Measurements from ENCODE around the gene TBCC. TPM values are rescaled to one million over a fixed set of nuclear protein-coding genes. Genes with fewer than 3 reads are reported as not detected.
A peak's percentile ranks its signal among the peaks of the same experiment; 100 is the strongest.

TBCC gene
- total RNA-seq, 1 donor from 2014 or later = 35.2 TPM

DNA sequence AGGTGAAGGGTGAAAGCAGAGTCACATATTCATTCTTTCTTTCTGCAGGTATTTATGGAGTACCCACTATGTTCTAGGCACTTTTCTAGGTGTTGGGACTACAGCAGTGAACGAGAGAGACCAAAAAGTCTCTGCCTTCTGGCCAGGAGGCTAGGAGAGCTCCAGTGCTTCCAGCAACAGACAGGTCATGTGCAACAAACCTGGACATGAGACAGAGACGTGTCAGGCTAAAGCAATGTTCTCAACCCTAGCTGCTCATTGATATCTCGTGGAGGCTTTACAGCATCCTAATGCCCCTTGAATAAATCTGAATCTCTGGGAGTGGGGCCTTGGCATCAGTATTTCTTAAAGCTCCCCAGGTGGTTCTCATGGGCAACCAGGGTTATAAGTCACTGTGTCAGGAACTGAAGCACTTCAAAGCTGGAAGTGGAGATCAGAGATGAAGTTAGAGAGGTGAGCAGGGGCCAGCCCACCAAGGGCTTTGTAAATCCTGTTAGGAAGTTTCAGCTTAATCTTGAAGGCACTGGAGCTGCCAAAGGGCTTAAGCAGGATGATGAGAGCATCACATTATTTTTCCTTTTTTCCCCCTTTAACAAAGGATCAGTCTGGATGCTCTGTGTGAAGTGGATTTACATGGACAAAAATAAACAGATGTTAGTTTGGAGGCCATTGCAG lies 13.0 kb upstream of the TBCC start:
- TF ChIP-seq, protein P1, sequence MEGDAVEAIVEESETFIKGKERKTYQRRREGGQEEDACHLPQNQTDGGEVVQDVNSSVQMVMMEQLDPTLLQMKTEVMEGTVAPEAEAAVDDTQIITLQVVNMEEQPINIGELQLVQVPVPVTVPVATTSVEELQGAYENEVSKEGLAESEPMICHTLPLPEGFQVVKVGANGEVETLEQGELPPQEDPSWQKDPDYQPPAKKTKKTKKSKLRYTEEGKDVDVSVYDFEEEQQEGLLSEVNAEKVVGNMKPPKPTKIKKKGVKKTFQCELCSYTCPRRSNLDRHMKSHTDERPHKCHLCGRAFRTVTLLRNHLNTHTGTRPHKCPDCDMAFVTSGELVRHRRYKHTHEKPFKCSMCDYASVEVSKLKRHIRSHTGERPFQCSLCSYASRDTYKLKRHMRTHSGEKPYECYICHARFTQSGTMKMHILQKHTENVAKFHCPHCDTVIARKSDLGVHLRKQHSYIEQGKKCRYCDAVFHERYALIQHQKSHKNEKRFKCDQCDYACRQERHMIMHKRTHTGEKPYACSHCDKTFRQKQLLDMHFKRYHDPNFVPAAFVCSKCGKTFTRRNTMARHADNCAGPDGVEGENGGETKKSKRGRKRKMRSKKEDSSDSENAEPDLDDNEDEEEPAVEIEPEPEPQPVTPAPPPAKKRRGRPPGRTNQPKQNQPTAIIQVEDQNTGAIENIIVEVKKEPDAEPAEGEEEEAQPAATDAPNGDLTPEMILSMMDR (IDR thresholded peaks at IDR 0.05; ENCODE audit: partially characterized antibody, unreplicated experiment) = no peak
- H3K36me3 Mint-ChIP-seq (ENCODE audit: unreplicated experiment) = no peaks in the 10 kb centered on the region
- H3K4me1 Mint-ChIP-seq (ENCODE audit: low read depth, unreplicated experiment) = peaks cover 8% of the 10 kb centered on the region
- no peak overlapping the region for H3K4me3 Mint-ChIP-seq (ENCODE audit: unreplicated experiment)
- H3K27ac Mint-ChIP-seq (ENCODE audit: unreplicated experiment) = no peak overlapping the region
- no peak for DNase-seq
- H3K27me3 Mint-ChIP-seq (ENCODE audit: unreplicated experiment) = no peaks in the 10 kb centered on the region
- H3K9me3 Mint-ChIP-seq (ENCODE audit: unreplicated experiment) = no peaks in the 10 kb centered on the region

DNA sequence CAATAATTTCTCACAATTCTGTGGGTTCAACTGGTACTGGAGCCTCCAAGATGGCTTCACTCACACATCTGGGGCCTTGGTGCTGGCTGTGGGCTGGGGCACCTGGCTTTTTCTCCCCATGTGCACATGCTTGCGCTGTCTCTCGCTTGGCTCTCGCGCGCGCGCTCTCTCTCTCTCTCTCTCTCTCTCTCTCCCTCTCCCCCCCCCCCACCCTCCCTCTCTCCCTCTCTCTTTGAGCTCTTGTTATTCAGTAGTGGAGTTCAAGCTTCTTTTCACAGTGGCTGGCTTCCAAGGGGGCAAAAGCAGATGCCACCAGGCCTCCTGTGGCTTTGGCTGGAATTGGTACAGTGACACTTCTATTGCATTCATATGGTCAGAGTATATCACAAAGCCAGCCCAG lies 10.8 kb upstream of the TBCC start:
- peaks cover 8% of the 10 kb centered on the region for H3K4me1 Mint-ChIP-seq (ENCODE audit: low read depth, unreplicated experiment)
- DNase-seq = no peak
- H3K27me3 Mint-ChIP-seq (ENCODE audit: unreplicated experiment) = no peaks in the 10 kb centered on the region
- no peak overlapping the region for H3K27ac Mint-ChIP-seq (ENCODE audit: unreplicated experiment)
- H3K4me3 Mint-ChIP-seq (ENCODE audit: unreplicated experiment) = no peak overlapping the region
- H3K36me3 Mint-ChIP-seq (ENCODE audit: unreplicated experiment) = no peaks in the 10 kb centered on the region
- H3K9me3 Mint-ChIP-seq (ENCODE audit: unreplicated experiment) = no peaks in the 10 kb centered on the region
- TF ChIP-seq, protein P1 (IDR thresholded peaks at IDR 0.05; ENCODE audit: partially characterized antibody, unreplicated experiment) = no peak

DNA sequence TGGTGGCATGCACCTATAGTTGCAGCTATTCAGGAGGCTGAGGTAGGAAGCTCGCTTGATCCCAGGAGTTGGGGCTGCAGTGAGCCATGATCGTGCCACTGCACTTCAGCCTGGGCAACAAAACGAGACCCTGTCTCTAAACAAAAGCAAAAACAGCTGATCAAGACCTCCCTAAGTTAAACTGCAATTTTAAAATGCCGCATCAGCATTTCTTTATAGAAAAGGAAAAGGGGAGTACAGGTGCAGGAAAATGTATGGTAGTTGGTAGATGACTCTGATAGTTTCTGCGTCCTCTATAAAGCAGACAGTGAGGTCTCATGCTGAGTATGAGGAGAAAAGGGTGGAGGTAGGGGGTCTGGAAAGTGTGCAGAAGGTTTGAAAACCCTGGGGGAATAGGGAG lies 8.9 kb upstream of the TBCC start:
- TF ChIP-seq, protein P1 (IDR thresholded peaks at IDR 0.05; ENCODE audit: partially characterized antibody, unreplicated experiment) = no peak
- H3K27ac Mint-ChIP-seq (ENCODE audit: unreplicated experiment) = no peak overlapping the region
- no peak for DNase-seq
- no peaks in the 10 kb centered on the region for H3K27me3 Mint-ChIP-seq (ENCODE audit: unreplicated experiment)
- H3K4me3 Mint-ChIP-seq (ENCODE audit: unreplicated experiment) = no peak overlapping the region
- H3K9me3 Mint-ChIP-seq (ENCODE audit: unreplicated experiment) = no peaks in the 10 kb centered on the region
- H3K4me1 Mint-ChIP-seq (ENCODE audit: low read depth, unreplicated experiment) = peaks cover 8% of the 10 kb centered on the region
- H3K36me3 Mint-ChIP-seq (ENCODE audit: unreplicated experiment) = no peaks in the 10 kb centered on the region

DNA sequence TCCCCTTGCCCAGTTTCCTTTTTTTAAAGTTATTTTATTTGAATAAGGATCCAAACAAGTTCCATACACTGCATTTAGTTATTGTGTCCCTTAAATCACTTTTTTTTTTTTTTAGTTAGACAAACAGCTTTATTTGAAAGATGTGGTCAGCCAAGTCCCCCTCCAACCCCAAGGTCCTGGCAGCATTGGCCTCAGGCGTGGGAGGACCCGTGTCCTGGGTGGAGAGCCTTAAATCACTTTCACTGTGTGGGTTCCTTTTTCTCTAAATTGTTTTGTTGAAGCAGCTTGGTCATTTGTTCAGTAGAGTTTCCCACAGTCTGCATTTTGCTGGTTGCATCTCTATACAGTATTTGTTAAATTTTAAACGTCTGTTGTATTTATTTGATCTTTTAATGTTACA lies 5.2 kb upstream of the TBCC start:
- peaks cover 3% of the 10 kb centered on the region for H3K27me3 Mint-ChIP-seq (ENCODE audit: unreplicated experiment)
- H3K9me3 Mint-ChIP-seq (ENCODE audit: unreplicated experiment) = peaks cover 4% of the 10 kb centered on the region
- H3K4me1 Mint-ChIP-seq (ENCODE audit: low read depth, unreplicated experiment) = peaks cover 2% of the 10 kb centered on the region
- H3K36me3 Mint-ChIP-seq (ENCODE audit: unreplicated experiment) = no peaks in the 10 kb centered on the region
- no peak overlapping the region for H3K27ac Mint-ChIP-seq (ENCODE audit: unreplicated experiment)
- TF ChIP-seq, protein P1 (IDR thresholded peaks at IDR 0.05; ENCODE audit: partially characterized antibody, unreplicated experiment) = no peak
- no peak overlapping the region for H3K4me3 Mint-ChIP-seq (ENCODE audit: unreplicated experiment)
- DNase-seq = no peak

DNA sequence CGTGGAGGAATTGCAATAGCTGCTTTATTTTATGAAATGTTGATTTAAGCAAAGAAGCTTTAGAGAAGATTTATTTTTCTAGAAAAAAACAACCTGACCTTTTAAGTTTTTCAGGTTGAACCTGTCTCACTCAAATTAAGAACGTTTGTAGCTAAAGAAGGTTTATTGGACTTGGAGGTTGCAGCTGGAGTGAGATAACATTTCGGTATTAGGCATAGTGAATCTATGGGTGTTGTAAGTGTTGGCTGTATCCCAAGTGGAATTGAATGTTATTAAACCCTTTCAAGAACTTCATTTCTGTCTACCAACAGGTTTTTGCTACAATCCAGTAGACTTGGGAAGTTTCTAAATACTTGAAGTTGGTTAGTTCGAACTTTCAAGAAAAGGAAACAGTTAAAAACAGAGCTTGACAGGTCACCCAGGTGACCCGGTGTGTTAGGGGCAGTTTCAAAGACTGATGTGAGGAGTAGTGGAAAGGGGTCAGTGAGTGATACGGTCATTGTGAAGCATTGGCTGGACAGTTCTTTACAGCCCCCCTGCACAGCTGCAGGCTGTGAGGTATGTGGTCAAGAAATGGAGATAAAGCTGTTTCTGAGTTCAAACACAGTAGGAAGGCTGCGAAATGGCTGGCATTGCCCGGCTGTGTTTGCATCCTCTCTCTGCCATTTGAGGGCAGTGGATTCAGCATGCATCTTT lies 2.4 kb upstream of the TBCC start:
- Mint-ChIP-seq H3K4me1 (ENCODE audit: low read depth, unreplicated experiment) (peaks cover 4% of the 10 kb centered on the region), H3K4me3 (ENCODE audit: unreplicated experiment) (peak overlapping the region; percentile 100), H3K27me3 (ENCODE audit: unreplicated experiment) (peaks cover 7% of the 10 kb centered on the region), H3K27ac (ENCODE audit: unreplicated experiment) (peak overlapping the region; percentile 100), H3K9me3 (ENCODE audit: unreplicated experiment) (peaks cover 8% of the 10 kb centered on the region), H3K36me3 (ENCODE audit: unreplicated experiment) (no peaks in the 10 kb centered on the region)
- DNase-seq = no peak
- TF ChIP-seq, protein P1 (IDR thresholded peaks at IDR 0.05; ENCODE audit: partially characterized antibody, unreplicated experiment) = no peak

Data from glutamatergic neuron (in vitro differentiated cells).